ENCODE results near the gene RCCD1.

DNA sequence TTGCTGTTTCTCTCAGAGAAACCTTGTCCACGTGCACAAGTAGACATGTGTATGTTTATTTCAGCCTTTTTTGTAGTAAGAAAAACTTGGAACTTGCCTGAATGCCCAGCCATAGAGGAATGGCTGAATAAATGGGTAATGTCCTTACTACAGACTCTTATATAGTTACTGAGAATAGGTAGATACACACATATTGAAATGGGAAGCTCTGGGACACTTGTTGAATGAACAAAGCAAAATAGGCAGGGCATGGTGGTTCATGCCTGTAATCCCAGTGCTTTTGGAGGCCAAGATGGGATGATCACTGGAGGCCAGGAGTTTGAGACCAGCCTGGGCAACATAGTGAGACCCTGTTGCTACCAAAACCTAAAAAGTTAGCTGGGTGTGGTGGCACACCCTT, 17.9 kb upstream of the RCCD1 start:
- TF ChIP-seq, protein P1, sequence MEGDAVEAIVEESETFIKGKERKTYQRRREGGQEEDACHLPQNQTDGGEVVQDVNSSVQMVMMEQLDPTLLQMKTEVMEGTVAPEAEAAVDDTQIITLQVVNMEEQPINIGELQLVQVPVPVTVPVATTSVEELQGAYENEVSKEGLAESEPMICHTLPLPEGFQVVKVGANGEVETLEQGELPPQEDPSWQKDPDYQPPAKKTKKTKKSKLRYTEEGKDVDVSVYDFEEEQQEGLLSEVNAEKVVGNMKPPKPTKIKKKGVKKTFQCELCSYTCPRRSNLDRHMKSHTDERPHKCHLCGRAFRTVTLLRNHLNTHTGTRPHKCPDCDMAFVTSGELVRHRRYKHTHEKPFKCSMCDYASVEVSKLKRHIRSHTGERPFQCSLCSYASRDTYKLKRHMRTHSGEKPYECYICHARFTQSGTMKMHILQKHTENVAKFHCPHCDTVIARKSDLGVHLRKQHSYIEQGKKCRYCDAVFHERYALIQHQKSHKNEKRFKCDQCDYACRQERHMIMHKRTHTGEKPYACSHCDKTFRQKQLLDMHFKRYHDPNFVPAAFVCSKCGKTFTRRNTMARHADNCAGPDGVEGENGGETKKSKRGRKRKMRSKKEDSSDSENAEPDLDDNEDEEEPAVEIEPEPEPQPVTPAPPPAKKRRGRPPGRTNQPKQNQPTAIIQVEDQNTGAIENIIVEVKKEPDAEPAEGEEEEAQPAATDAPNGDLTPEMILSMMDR (IDR thresholded peaks at IDR 0.05) = no peak
- TF ChIP-seq EZH2 (IDR thresholded peaks at IDR 0.05) (no peak), EZH2phosphoT487 (IDR thresholded peaks at IDR 0.05) (no peak)

Data from neural progenitor cell (in vitro differentiated cells).